GM19193 (cell line): ENCODE measurements around the gene DTX3L.
A peak's percentile ranks its signal among the peaks of the same experiment; 100 is the strongest.

ENCODE experiments used
- POLR2A ChIP-seq: IDR thresholded peaks from 4 replicates; pipeline ENCODE4 v1.6.1; 2011; ENCODE audit not compliant: insufficient read depth, insufficient read length; ENCODE audit errors: extremely low read depth

Gene DTX3L

GRCh38 chr3:122564155-122564912, at the start of gene DTX3L, which contains the start of gene PARP9:
DTX3L (plus strand) TSS chr3:122564338; CDS start chr3:122564427, 89 bp downstream.
PARP9 (minus strand) TSS chr3:122564300; CDS start chr3:122559620, 4,680 bp downstream.
- TF ChIP-seq POLR2A: peak; percentile 74

- no peak for TF ChIP-seq POLR2A
These were observed 49.1 kb upstream of the DTX3L start for GRCh38 chr3:122515020-122515468.

DNA sequence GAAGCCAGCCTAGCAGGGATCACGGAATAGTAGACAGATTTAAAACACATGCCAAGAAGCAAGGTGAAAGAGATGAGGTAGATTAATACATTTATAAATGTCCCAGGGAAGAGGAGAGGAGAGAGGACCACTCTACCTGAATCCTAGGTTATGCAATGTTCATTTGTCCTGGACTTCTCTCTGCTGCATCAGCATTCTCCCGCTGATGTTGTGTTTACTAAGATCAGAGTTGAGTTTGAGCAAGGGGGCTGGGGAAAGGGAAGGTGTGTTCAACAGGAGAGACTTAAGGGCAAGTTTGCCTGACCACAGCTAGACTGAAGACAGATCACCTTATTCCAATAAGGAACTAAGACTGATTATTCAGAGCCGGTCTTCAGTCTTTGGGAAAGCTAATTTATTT, 48.3 kb upstream of the DTX3L start:
- no peak for TF ChIP-seq POLR2A

- no peak for TF ChIP-seq POLR2A
These were observed 47.2 kb upstream of the DTX3L start for GRCh38 chr3:122516846-122517360.

GRCh38 chr3:122519693-122520092, 44.4 kb upstream of the DTX3L start:
- TF ChIP-seq POLR2A: no peak

DNA sequence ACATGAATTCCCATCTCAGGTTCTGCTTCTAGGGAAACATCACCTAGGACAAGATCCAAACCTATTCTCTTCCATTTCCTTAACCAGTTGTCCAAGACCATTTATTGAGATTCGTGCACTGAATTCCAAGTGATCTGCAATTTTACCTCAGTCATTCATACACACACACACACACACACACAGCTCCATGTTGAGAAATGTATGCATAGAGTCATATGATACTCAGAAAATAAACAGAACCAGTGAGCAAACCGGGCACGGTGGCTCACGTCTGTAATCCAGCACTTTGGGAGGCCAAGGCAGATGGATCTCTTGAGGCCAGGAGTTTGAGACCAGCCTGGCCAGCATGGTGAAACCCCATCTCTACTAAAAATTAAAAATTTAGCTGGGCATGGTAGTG, 43.3 kb upstream of the DTX3L start:
- TF ChIP-seq POLR2A: no peak

GRCh38 chr3:122523317-122523716, 40.8 kb upstream of the DTX3L start:
- TF ChIP-seq POLR2A: no peak

GRCh38 chr3:122530164-122530563, 34.0 kb upstream of the DTX3L start:
- no peak for TF ChIP-seq POLR2A

GRCh38 chr3:122533480-122533879, 30.7 kb upstream of the DTX3L start:
- TF ChIP-seq POLR2A: no peak

DNA sequence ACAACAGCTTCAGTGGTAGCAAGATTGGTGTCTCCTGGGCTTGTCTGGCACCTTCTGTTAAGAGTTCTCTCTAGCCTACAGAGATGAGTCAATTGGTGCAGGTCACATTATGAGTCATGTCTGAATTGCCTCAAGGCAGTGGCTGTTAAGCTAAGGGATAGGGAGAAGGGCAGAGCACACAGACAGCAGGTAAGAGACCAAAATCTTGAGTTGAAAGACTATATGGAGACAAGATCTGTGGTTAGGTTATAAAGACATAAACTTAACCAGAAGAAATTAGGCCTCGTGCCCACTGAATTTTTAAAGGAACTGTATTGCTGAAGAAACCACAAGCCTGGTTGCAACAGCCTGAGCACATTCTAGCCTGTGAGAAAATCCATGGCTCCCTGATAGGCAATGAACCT, 30.2 kb upstream of the DTX3L start:
- TF ChIP-seq POLR2A: no peak

GRCh38 chr3:122535964-122536631, 28.0 kb upstream of the DTX3L start:
- no peak for TF ChIP-seq POLR2A

DNA sequence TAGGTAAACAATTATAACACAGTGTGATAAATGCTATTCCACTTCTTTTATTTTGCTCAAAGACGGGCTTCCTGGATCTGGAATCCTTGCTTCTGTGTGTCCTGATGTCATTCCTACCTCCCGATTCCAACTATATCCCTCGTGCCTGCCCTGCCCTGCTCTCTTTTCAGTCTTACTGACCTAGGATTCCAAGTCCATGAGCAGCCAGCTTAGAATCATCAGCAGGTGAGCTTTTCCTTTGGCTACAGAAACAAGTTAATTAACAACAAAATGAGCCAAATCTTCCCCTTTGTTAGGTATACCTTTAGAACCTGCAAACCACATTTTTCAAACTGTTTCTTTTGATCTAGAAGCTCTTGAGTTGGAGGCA, 27.5 kb upstream of the DTX3L start:
- TF ChIP-seq POLR2A: no peak

GRCh38 chr3:122538956-122539490, 25.1 kb upstream of the DTX3L start:
- no peak for TF ChIP-seq POLR2A

GRCh38 chr3:122546151-122546550, 18.0 kb upstream of the DTX3L start:
- no peak for TF ChIP-seq POLR2A

GRCh38 chr3:122548076-122548475, 16.1 kb upstream of the DTX3L start:
- TF ChIP-seq POLR2A: no peak
